Left cardiac atrium (tissue), 4 donors: ENCODE measurements around the gene DHX8. TPM values are rescaled to one million over a fixed set of nuclear protein-coding genes. Genes with fewer than 3 reads are reported as not detected.
A peak's percentile ranks its signal among the peaks of the same experiment; 100 is the strongest.
"Not testable (repeated sequence)": the region's sequence is repeated elsewhere in the genome, so short reads cannot be mapped to it uniquely, and the experiment has no call there.

Source experiments
- ATAC-seq, 2 donors: fragments of 200-7000 bp; cut with Tn5 transposase; one replicate each; pipeline ENCODE4 v1.9.1; 2020; ENCODE audit warnings: mild to moderate bottlenecking in 2 of 2, moderate library complexity in 2 of 2
- DNase-seq: peaks from one replicate; pipeline ENCODE4 v3.0.0-alpha.2; 2020
- intact Hi-C, 2 donors: fragments of 100-400 bp; cut with DNase I; formaldehyde crosslinking; loops; one replicate each; pipeline versions ENCODE4 v1.14.1 to v1.15.1; 2022 to 2023
- long read RNA-seq: library from polyadenylated mRNA; unstranded; transcript quantifications from one replicate; pipeline ENCODE4 v2.0.0, GENCODE V29; 2021
- total RNA-seq, 2 donors: library from RNA; stranded (reverse); fragmentation: NEBNext Ultra II Directional; extraction: Animal tissue kit (Norgen Biotek cat#: 25700); gene quantifications; one replicate each; pipeline ENCODE4 v1.2.1, GENCODE V29; 2021
- donor health status: DM: no; HTN: yes; CAD: no.
- donor health status: DM: no; HTN: yes; CAD: no; lungs with severe emphysema.
- donor health status: DM: yes; HTN: yes; CAD: no.
- donor health status: Dilated cardiomyopathy.

The DHX8 gene
- total RNA-seq, result 10 to 100 TPM; 27.1 to 35.2 TPM
- long read RNA-seq, full-length matches to known transcripts, result 8 of 15 reads
- long read RNA-seq, partial matches to known transcripts, result 1 of 15 reads
- long read RNA-seq, other reads (novel, unspliced or antisense), result 6 of 15 reads

GRCh38 chr17:43483674-43484551 lies at the start of gene DHX8:
Gene DHX8, plus strand, starts transcription at chr17:43483975. Its CDS starts 63 bp downstream, at chr17:43484038.
- ATAC-seq, result peak; percentile 99
- intact Hi-C loops, result loop anchor here (1.0 to 2.0 kb wide), 2 partner anchors 89 to 90 kb away; no protein-coding TSS in a partner anchor

GRCh38 chr17:43434902-43435319 lies 48.9 kb upstream of the DHX8 start:
- DNase-seq (no peak), ATAC-seq (no peak)
- intact Hi-C loops, result no loop called here

More at GRCh38 chr17:43483674-43484551, at the start of gene DHX8:
- DNase-seq, result peak; percentile 97

GRCh38 chr17:43437756-43438155 lies 46.0 kb upstream of the DHX8 start:
- DNase-seq (no peak), ATAC-seq (no peak)
- intact Hi-C loops, result no loop called here

- intact Hi-C loops, result no loop called here
- no peak for DNase-seq
- no peak for ATAC-seq
These were observed 45.1 kb upstream of the DHX8 start for GRCh38 chr17:43438626-43439025.

- DNase-seq (no peak), ATAC-seq (no peak)
- intact Hi-C loops, result no loop called here
These were observed 44.7 kb upstream of the DHX8 start for GRCh38 chr17:43439041-43439440.

- intact Hi-C loops, result no loop called here
- peak in 1 of 2 donors; percentile 62 for ATAC-seq
- no peak for DNase-seq
These were observed 41.1 kb upstream of the DHX8 start for GRCh38 chr17:43442711-43443110.

GRCh38 chr17:43443381-43443780 lies 40.4 kb upstream of the DHX8 start:
- intact Hi-C loops, result no loop called here
- no peak for ATAC-seq
- no peak for DNase-seq

GRCh38 chr17:43444223-43445008 lies 39.4 kb upstream of the DHX8 start:
- DNase-seq (no peak), ATAC-seq (no peak)
- intact Hi-C loops, result no loop called here

- DNase-seq, result no peak
- intact Hi-C loops, result no loop called here
- ATAC-seq, result no peak
These were observed 38.7 kb upstream of the DHX8 start for GRCh38 chr17:43445009-43445589.

- intact Hi-C loops, result no loop called here
- DNase-seq, result no peak
These were observed 37.0 kb upstream of the DHX8 start for GRCh38 chr17:43446773-43447172.

GRCh38 chr17:43448720-43449469 lies 34.9 kb upstream of the DHX8 start:
- intact Hi-C loops, result no loop called here
- DNase-seq, result no peak
- no peak for ATAC-seq

More at GRCh38 chr17:43446773-43447172, 37.0 kb upstream of the DHX8 start:
- no peak for ATAC-seq

GRCh38 chr17:43449470-43450248 lies 34.1 kb upstream of the DHX8 start:
- intact Hi-C loops, result no loop called here
- ATAC-seq (peak in 1 of 2 donors; percentile 70), DNase-seq (no peak)

- DNase-seq, ATAC-seq, intact Hi-C loops: not testable (repeated sequence)
These were observed 33.0 kb upstream of the DHX8 start for GRCh38 chr17:43450791-43451190.

- intact Hi-C loops, result not testable (repeated sequence)
These were observed 32.0 kb upstream of the DHX8 start for GRCh38 chr17:43451741-43452140.

GRCh38 chr17:43453331-43453812 lies 30.4 kb upstream of the DHX8 start:
- ATAC-seq (peak in 1 of 2 donors; percentile 60), DNase-seq (peak; percentile 46)
- intact Hi-C loops, result no loop called here

More at GRCh38 chr17:43451741-43452140, 32.0 kb upstream of the DHX8 start:
- ATAC-seq, DNase-seq: not testable (repeated sequence)

GRCh38 chr17:43454868-43455267 lies 28.9 kb upstream of the DHX8 start:
- DNase-seq (no peak), ATAC-seq (no peak)
- intact Hi-C loops, result no loop called here

GRCh38 chr17:43456029-43456428 lies 27.7 kb upstream of the DHX8 start:
- intact Hi-C loops, result no loop called here
- ATAC-seq, result no peak
- DNase-seq, result no peak
